Activated naive CD4-positive, alpha-beta T cell treated with anti-CD3 and anti-CD28 coated beads for 36 hours (primary cell): ENCODE measurements around the gene OR4F6. TPM values are rescaled to one million over a fixed set of nuclear protein-coding genes. Genes with fewer than 3 reads are reported as not detected.

Experiments
- total RNA-seq, 2 experiments: library from RNA; stranded (reverse); gene quantifications; one replicate each; pipeline ENCODE4 v1.2.3, GENCODE V29; 2021

OR4F6 gene
- total RNA-seq, 2 experiments from 2014 or later = not detected

Other genes with a start within 250 kb of the OR4F6 start
- 10 to 100 TPM; 52.8 to 53.0 TPM for gene TM2D3, start 151.1 kb upstream of the OR4F6 start, total RNA-seq
- gene TARS3, start 79.0 kb upstream of the OR4F6 start, total RNA-seq = 1 to 10 TPM; 6.9 to 8.0 TPM
- not detected for gene OR4F15, start 8.7 kb downstream of the OR4F6 start, total RNA-seq